K562 treated with DMSO at 1 percent for 24 hours (cell line): Measurements from ENCODE around the gene PLA2G4A. TPM values are rescaled to one million over a fixed set of nuclear protein-coding genes. Genes with fewer than 3 reads are reported as not detected.

Source experiments
- total RNA-seq: library from RNA; unstranded; fragments of 300-600 nt; gene quantifications from 2 replicates; pipeline ENCODE4 v1.2.3, GENCODE V29; 2022; ENCODE audit warnings: low read depth; ENCODE audit not compliant: insufficient read depth

The PLA2G4A gene
- not detected in 2 replicates for total RNA-seq

GRCh38 chr1:186828611-186829454 is at the start of gene PLA2G4A:
TSS of gene PLA2G4A (plus strand) at chr1:186828949. CDS start at chr1:186854355, 25,406 bp downstream.

Other genes with a start within 250 kb of the PLA2G4A start
- not detected in 2 replicates for gene PTGS2, start 148.5 kb upstream of the PLA2G4A start, total RNA-seq